Measurements from ENCODE around the gene FAM89B.

FAM89B gene

GRCh38 chr11:65607614-65608426 lies 35.5 kb downstream of the FAM89B start:
- Histone ChIP-seq H2BK5ac (ENCODE audit: low read depth, low read length, poor library complexity) (no peak overlapping the region), H3K9me3 (ENCODE audit: insufficient read depth, low read depth, low read length) (peaks cover 9% of the 10 kb centered on the region), H4K12ac (ENCODE audit: low read depth, low read length) (no peak overlapping the region), H3K4me2 (ENCODE audit: low read length) (peak overlapping the region; percentile 63), H3K14ac (ENCODE audit: low read length) (no peak overlapping the region), H3K79me2 (ENCODE audit: control insufficient read depth, insufficient read depth, low read length, poor library complexity) (peaks cover 4% of the 10 kb centered on the region), H3K23ac (ENCODE audit: low read length) (no peak overlapping the region), H3K27ac (ENCODE audit: low read depth, low read length) (no peak overlapping the region), H2BK120ac (ENCODE audit: insufficient read depth, low read length, poor library complexity) (no peak overlapping the region), H3K9ac (ENCODE audit: low read length) (no peak overlapping the region), H3K4ac (ENCODE audit: low read depth, low read length) (no peak overlapping the region), H3K4me3 (ENCODE audit: low read depth, low read length) (peak overlapping the region; percentile 34), H3K4me1 (ENCODE audit: control insufficient read depth in 1 of 2, insufficient read depth in 2 of 2, low read length in 2 of 2) (peaks cover 25 to 29% of the 10 kb centered on the region in 2 experiments), H3K18ac (ENCODE audit: low read length) (no peak overlapping the region), H2AFZ (ENCODE audit: insufficient read depth, low read length, poor library complexity) (no peak overlapping the region), H3K79me1 (ENCODE audit: low read length) (peaks cover 2% of the 10 kb centered on the region), H4K8ac (ENCODE audit: low read depth, low read length) (no peak overlapping the region), H3K27me3 (ENCODE audit: insufficient read depth, low read length) (no peaks in the 10 kb centered on the region), H3K36me3 (ENCODE audit: control insufficient read depth in 1 of 2, insufficient read depth in 2 of 2, low read length in 2 of 2) (peaks cover 63 to 70% of the 10 kb centered on the region in 2 experiments), H2BK12ac (ENCODE audit: low read length) (no peak overlapping the region), H2AK5ac (ENCODE audit: low read length) (no peak overlapping the region), H4K91ac (ENCODE audit: low read depth, low read length) (no peak overlapping the region)
- WGBS (ENCODE audit: extremely low coverage, insufficient coverage, insufficient read length) = no CpG with 5 or more reads among the region's 37 CpGs
- no peak for DNase-seq

- Histone ChIP-seq H4K91ac (ENCODE audit: low read depth, low read length) (no peak overlapping the region), H3K36me3 (ENCODE audit: control insufficient read depth in 1 of 2, insufficient read depth in 2 of 2, low read length in 2 of 2) (peaks cover 56 to 64% of the 10 kb centered on the region in 2 experiments), H3K14ac (ENCODE audit: low read length) (no peak overlapping the region), H3K9ac (ENCODE audit: low read length) (no peak overlapping the region), H2BK12ac (ENCODE audit: low read length) (no peak overlapping the region), H2AK5ac (ENCODE audit: low read length) (no peak overlapping the region), H4K12ac (ENCODE audit: low read depth, low read length) (no peak overlapping the region), H2BK5ac (ENCODE audit: low read depth, low read length, poor library complexity) (no peak overlapping the region), H3K9me3 (ENCODE audit: insufficient read depth, low read depth, low read length) (peaks cover 6% of the 10 kb centered on the region), H3K27ac (ENCODE audit: low read depth, low read length) (no peak overlapping the region), H3K4me1 (ENCODE audit: control insufficient read depth in 1 of 2, insufficient read depth in 2 of 2, low read length in 2 of 2) (peaks cover 31 to 35% of the 10 kb centered on the region in 2 experiments), H3K27me3 (ENCODE audit: insufficient read depth, low read length) (no peaks in the 10 kb centered on the region), H3K4me3 (ENCODE audit: low read depth, low read length) (no peak overlapping the region), H3K18ac (ENCODE audit: low read length) (no peak overlapping the region), H3K23ac (ENCODE audit: low read length) (no peak overlapping the region), H2AFZ (ENCODE audit: insufficient read depth, low read length, poor library complexity) (no peak overlapping the region), H3K4ac (ENCODE audit: low read depth, low read length) (no peak overlapping the region), H2BK120ac (ENCODE audit: insufficient read depth, low read length, poor library complexity) (no peak overlapping the region), H3K79me1 (ENCODE audit: low read length) (peaks cover 7% of the 10 kb centered on the region), H4K8ac (ENCODE audit: low read depth, low read length) (no peak overlapping the region), H3K79me2 (ENCODE audit: control insufficient read depth, insufficient read depth, low read length, poor library complexity) (peaks cover 11% of the 10 kb centered on the region), H3K4me2 (ENCODE audit: low read length) (no peak overlapping the region)
- no CpG with 5 or more reads among the region's 3 CpGs for WGBS (ENCODE audit: extremely low coverage, insufficient coverage, insufficient read length)
- DNase-seq = no peak
Measured at GRCh38 chr11:65609229-65609628, 36.9 kb downstream of the FAM89B start.

GRCh38 chr11:65609665-65610064 lies 37.3 kb downstream of the FAM89B start:
- H3K23ac ChIP-seq (ENCODE audit: low read length) = no peak overlapping the region
- no peak overlapping the region for H3K4ac ChIP-seq (ENCODE audit: low read depth, low read length)
- H4K12ac ChIP-seq (ENCODE audit: low read depth, low read length) = no peak overlapping the region
- peaks cover 31 to 35% of the 10 kb centered on the region in 2 experiments for H3K4me1 ChIP-seq (ENCODE audit: control insufficient read depth in 1 of 2, insufficient read depth in 2 of 2, low read length in 2 of 2)
- no peak overlapping the region for H3K4me3 ChIP-seq (ENCODE audit: low read depth, low read length)
- no peak overlapping the region for H3K27ac ChIP-seq (ENCODE audit: low read depth, low read length)
- no peak overlapping the region for H4K91ac ChIP-seq (ENCODE audit: low read depth, low read length)
- no peaks in the 10 kb centered on the region for H3K27me3 ChIP-seq (ENCODE audit: insufficient read depth, low read length)
- H3K36me3 ChIP-seq (ENCODE audit: control insufficient read depth in 1 of 2, insufficient read depth in 2 of 2, low read length in 2 of 2) = peaks cover 52 to 61% of the 10 kb centered on the region in 2 experiments
- no peak overlapping the region for H3K4me2 ChIP-seq (ENCODE audit: low read length)
- no peak overlapping the region for H2BK12ac ChIP-seq (ENCODE audit: low read length)
- no peak overlapping the region for H2AK5ac ChIP-seq (ENCODE audit: low read length)
- H3K14ac ChIP-seq (ENCODE audit: low read length) = no peak overlapping the region
- H2AFZ ChIP-seq (ENCODE audit: insufficient read depth, low read length, poor library complexity) = no peak overlapping the region
- peaks cover 6% of the 10 kb centered on the region for H3K9me3 ChIP-seq (ENCODE audit: insufficient read depth, low read depth, low read length)
- H3K79me2 ChIP-seq (ENCODE audit: control insufficient read depth, insufficient read depth, low read length, poor library complexity) = peaks cover 13% of the 10 kb centered on the region
- H2BK120ac ChIP-seq (ENCODE audit: insufficient read depth, low read length, poor library complexity) = no peak overlapping the region
- no CpG with 5 or more reads among the region's 5 CpGs for WGBS (ENCODE audit: extremely low coverage, insufficient coverage, insufficient read length)
- peaks cover 10% of the 10 kb centered on the region for H3K79me1 ChIP-seq (ENCODE audit: low read length)
- H3K18ac ChIP-seq (ENCODE audit: low read length) = no peak overlapping the region
- no peak overlapping the region for H3K9ac ChIP-seq (ENCODE audit: low read length)
- no peak overlapping the region for H4K8ac ChIP-seq (ENCODE audit: low read depth, low read length)
- no peak for DNase-seq
- no peak overlapping the region for H2BK5ac ChIP-seq (ENCODE audit: low read depth, low read length, poor library complexity)

GRCh38 chr11:65610404-65610803 lies 38.1 kb downstream of the FAM89B start:
- Histone ChIP-seq H3K27me3 (ENCODE audit: insufficient read depth, low read length) (no peaks in the 10 kb centered on the region), H2AFZ (ENCODE audit: insufficient read depth, low read length, poor library complexity) (no peak overlapping the region), H4K8ac (ENCODE audit: low read depth, low read length) (no peak overlapping the region), H3K79me2 (ENCODE audit: control insufficient read depth, insufficient read depth, low read length, poor library complexity) (peaks cover 13% of the 10 kb centered on the region), H4K12ac (ENCODE audit: low read depth, low read length) (no peak overlapping the region), H2BK5ac (ENCODE audit: low read depth, low read length, poor library complexity) (no peak overlapping the region), H3K14ac (ENCODE audit: low read length) (no peak overlapping the region), H3K18ac (ENCODE audit: low read length) (no peak overlapping the region), H3K79me1 (ENCODE audit: low read length) (peaks cover 13% of the 10 kb centered on the region), H3K27ac (ENCODE audit: low read depth, low read length) (no peak overlapping the region), H2AK5ac (ENCODE audit: low read length) (no peak overlapping the region), H3K23ac (ENCODE audit: low read length) (no peak overlapping the region), H3K4me2 (ENCODE audit: low read length) (no peak overlapping the region), H3K9me3 (ENCODE audit: insufficient read depth, low read depth, low read length) (peaks cover 6% of the 10 kb centered on the region), H3K9ac (ENCODE audit: low read length) (no peak overlapping the region), H2BK12ac (ENCODE audit: low read length) (no peak overlapping the region), H2BK120ac (ENCODE audit: insufficient read depth, low read length, poor library complexity) (no peak overlapping the region), H4K91ac (ENCODE audit: low read depth, low read length) (no peak overlapping the region), H3K4ac (ENCODE audit: low read depth, low read length) (no peak overlapping the region), H3K4me1 (ENCODE audit: control insufficient read depth in 1 of 2, insufficient read depth in 2 of 2, low read length in 2 of 2) (peaks cover 31 to 35% of the 10 kb centered on the region in 2 experiments), H3K4me3 (ENCODE audit: low read depth, low read length) (no peak overlapping the region), H3K36me3 (ENCODE audit: control insufficient read depth in 1 of 2, insufficient read depth in 2 of 2, low read length in 2 of 2) (peaks cover 44 to 54% of the 10 kb centered on the region in 2 experiments)
- DNase-seq = no peak
- WGBS (ENCODE audit: extremely low coverage, insufficient coverage, insufficient read length) = no CpG with 5 or more reads among the region's 6 CpGs

Measured in trophoblast cell (in vitro differentiated cells and primary cell).